Endothelial cell (in vitro differentiated cells): ENCODE measurements around the gene PDLIM3. TPM values are rescaled to one million over a fixed set of nuclear protein-coding genes. Genes with fewer than 3 reads are reported as not detected.

Experiments used
- DNase-seq: peaks from one replicate; pipeline ENCODE4 v3.0.0; 2021; ENCODE audit warnings: low spot score
- H3K27ac Mint-ChIP-seq: one replicate; pipeline ENCODE4 v1.8.0; 2021; ENCODE audit warnings: mixed read lengths, inconsistent platforms; ENCODE audit not compliant: unreplicated experiment
- H3K27me3 Mint-ChIP-seq: one replicate; pipeline ENCODE4 v1.8.0; 2021; ENCODE audit warnings: mild to moderate bottlenecking, moderate library complexity, mixed read lengths, inconsistent platforms; ENCODE audit not compliant: unreplicated experiment
- H3K36me3 Mint-ChIP-seq: one replicate; pipeline ENCODE4 v1.8.0; 2021; ENCODE audit warnings: mild to moderate bottlenecking, low read depth, mixed read lengths, inconsistent platforms; ENCODE audit not compliant: unreplicated experiment
- H3K4me1 Mint-ChIP-seq: one replicate; pipeline ENCODE4 v1.8.0; 2021; ENCODE audit warnings: mild to moderate bottlenecking, mixed read lengths, inconsistent platforms; ENCODE audit not compliant: unreplicated experiment
- H3K4me3 Mint-ChIP-seq: one replicate; pipeline ENCODE4 v1.8.0; 2021; ENCODE audit warnings: mild to moderate bottlenecking, mixed read lengths, inconsistent platforms; ENCODE audit not compliant: unreplicated experiment
- H3K9me3 Mint-ChIP-seq: one replicate; pipeline ENCODE4 v1.8.0; 2021; ENCODE audit warnings: mixed read lengths, inconsistent platforms; ENCODE audit not compliant: unreplicated experiment
- CTCF ChIP-seq: fragments of 200-600 bp; sonication (generic); IDR thresholded peaks from one replicate; pipeline ENCODE4 v1.5.0; 2021; ENCODE audit warnings: antibody characterized with exemption; ENCODE audit not compliant: unreplicated experiment
- total RNA-seq: library from RNA; stranded (reverse); fragmentation: NEBNext Ultra II Directional; extraction: Animal tissue kit (Norgen Biotek cat#: 25700); gene quantifications from one replicate; pipeline ENCODE4 v1.2.1, GENCODE V29; 2021; ENCODE audit not compliant: unreplicated experiment

The PDLIM3 gene
- total RNA-seq, 1 donor from 2014 or later, result 0.67 TPM

- DNase-seq, result no peak
- Mint-ChIP-seq H3K36me3 (no peaks in the 10 kb centered on the region), H3K4me1 (peaks cover 2% of the 10 kb centered on the region), H3K27me3 (peaks cover 5% of the 10 kb centered on the region), H3K9me3 (no peaks in the 10 kb centered on the region), H3K27ac (no peak overlapping the region), H3K4me3 (no peak overlapping the region)
- TF ChIP-seq CTCF, result no peak
Measured at GRCh38 chr4:185473247-185473646, 62.1 kb downstream of the PDLIM3 start.

- peak overlapping the region; percentile 97 for H3K4me3 Mint-ChIP-seq
- H3K27me3 Mint-ChIP-seq, result peaks cover 5% of the 10 kb centered on the region
- no peak for DNase-seq
- no peaks in the 10 kb centered on the region for H3K36me3 Mint-ChIP-seq
- peaks cover 2% of the 10 kb centered on the region for H3K4me1 Mint-ChIP-seq
- H3K27ac Mint-ChIP-seq, result peak overlapping the region; percentile 81
- no peaks in the 10 kb centered on the region for H3K9me3 Mint-ChIP-seq
- no peak for TF ChIP-seq CTCF
Measured at GRCh38 chr4:185472103-185472542, 63.2 kb downstream of the PDLIM3 start.

- H3K27ac Mint-ChIP-seq, result peak within 1 kb of the TSS; percentile 81
- peaks cover 2% of the 10 kb centered on the region for H3K4me1 Mint-ChIP-seq
- peak within 1 kb of the TSS; percentile 97 for H3K4me3 Mint-ChIP-seq
- H3K36me3 Mint-ChIP-seq, result no peaks in the 10 kb centered on the region
- DNase-seq, result peak; percentile 98
- no peaks in the 10 kb centered on the region for H3K9me3 Mint-ChIP-seq
- peak; percentile 47 for TF ChIP-seq CTCF
- peaks cover 5% of the 10 kb centered on the region for H3K27me3 Mint-ChIP-seq
Measured at GRCh38 chr4:185471235-185472102, 63.8 kb downstream of the PDLIM3 start, which contains the start of gene CCDC110. TSS of gene CCDC110 (minus strand) at chr4:185471733. CDS start at chr4:185471683, 50 bp downstream.

- no peak overlapping the region for H3K27ac Mint-ChIP-seq
- TF ChIP-seq CTCF, result no peak
- no peak for DNase-seq
- peaks cover 4% of the 10 kb centered on the region for H3K4me1 Mint-ChIP-seq
- no peaks in the 10 kb centered on the region for H3K9me3 Mint-ChIP-seq
- H3K27me3 Mint-ChIP-seq, result peaks cover 8% of the 10 kb centered on the region
- H3K4me3 Mint-ChIP-seq, result peak overlapping the region; percentile 85
- H3K36me3 Mint-ChIP-seq, result no peaks in the 10 kb centered on the region
Measured at GRCh38 chr4:185470501-185471195, 64.7 kb downstream of the PDLIM3 start.
